Stimulated activated CD4-positive, alpha-beta T cell treated with anti-CD3 and anti-CD28 coated beads, Interleukin-1b, Interleukin-23, amount 100 ng/mL, for 24 hours (primary cell): ENCODE data around the gene TLDC2.
"Not testable (repeated sequence)": the region's sequence is repeated elsewhere in the genome, so short reads cannot be mapped to it uniquely, and the experiment has no call there.

Source experiments
- DNase-seq, 4 experiments: peaks; one replicate each; pipeline ENCODE4 v3.0.0-alpha.2; 2020; ENCODE audit warnings: low read depth in 4 of 4, low spot score in 1 of 4

Gene TLDC2

GRCh38 chr20:36875702-36876472, at the start of gene TLDC2:
TSS of gene TLDC2 (plus strand) at chr20:36876138. CDS start at chr20:36876175, 37 bp downstream.
- no peak for DNase-seq

GRCh38 chr20:36826554-36827244, 49.2 kb upstream of the TLDC2 start:
- no peak for DNase-seq

DNA sequence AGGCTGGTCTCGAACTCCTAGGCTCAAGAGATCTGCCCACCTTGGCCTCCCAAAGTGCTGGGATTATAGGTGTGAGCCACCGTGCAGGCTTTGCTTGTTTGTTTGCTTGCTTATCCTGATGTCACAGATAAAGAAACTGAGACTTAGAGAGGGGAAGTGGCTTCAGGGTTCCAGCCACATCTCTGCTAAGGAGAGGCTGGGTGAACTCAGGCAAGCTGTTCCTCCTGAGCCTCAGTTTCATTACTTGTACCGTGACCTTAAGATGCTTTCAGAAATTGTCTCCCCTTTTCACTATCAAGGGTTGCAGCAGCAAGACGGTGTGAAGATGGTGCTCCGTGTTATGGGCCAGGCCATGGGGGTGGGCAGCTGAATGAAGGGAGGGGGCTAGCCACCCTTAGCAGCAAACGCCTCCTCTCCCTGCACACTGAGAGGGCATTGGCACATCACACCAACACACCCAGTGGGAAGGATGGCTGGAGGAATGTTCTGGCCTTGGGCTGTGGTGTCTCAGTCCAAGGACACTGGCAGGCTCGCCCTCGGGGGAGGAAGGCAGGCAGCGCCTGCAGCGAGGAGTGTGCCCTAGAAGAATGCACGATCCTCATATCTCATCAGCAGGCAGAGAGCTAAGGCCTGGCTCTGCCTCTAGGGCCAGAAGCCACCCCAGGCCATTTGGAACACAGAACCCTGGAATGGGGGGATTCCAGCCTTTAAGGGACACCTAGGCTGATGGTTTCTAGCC, 48.2 kb upstream of the TLDC2 start:
- no peak for DNase-seq

DNA sequence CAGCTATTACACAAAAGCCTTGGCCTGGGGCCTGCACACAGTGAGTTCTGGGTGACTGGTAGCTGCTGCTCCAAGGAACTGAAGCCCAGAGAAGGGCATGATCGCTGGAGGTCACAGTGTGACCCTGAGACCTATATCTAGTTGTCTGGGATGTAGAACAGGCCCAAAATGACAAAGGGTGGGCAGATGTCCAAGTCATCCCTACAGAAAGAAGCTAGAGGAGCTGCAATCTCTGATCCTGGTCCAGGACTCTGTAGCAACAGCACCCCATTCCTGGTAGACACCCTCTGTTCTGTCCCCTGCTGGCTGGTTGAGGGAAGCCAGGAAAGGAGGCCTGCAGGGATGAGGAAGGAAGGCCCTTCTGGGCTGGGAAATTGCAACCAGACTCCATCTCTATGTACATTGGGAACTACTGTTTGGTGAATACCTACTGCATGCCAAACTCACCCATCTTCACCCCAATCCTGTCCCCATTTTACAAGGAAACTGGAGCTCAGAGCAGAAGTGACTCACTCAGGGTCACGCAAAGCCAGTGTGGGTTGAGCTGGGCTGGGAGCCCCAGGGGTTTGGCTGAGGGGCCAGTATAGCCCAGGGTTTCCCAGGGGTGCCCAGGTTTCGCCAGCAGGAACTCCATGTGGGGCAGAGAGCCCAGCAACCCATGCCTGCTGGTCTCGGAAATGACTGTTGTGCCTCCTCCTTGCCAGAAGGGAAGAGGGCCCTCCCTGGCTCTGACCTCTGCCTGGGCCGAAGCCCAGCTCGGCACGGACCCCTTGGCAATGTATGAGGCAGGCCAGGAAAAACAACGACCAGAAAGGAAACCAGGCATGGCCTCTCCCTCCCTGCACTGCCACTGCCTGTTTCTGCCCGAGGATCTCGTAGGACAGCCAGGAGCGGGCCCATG, 44.9 kb upstream of the TLDC2 start:
- DNase-seq, result no peak

DNA sequence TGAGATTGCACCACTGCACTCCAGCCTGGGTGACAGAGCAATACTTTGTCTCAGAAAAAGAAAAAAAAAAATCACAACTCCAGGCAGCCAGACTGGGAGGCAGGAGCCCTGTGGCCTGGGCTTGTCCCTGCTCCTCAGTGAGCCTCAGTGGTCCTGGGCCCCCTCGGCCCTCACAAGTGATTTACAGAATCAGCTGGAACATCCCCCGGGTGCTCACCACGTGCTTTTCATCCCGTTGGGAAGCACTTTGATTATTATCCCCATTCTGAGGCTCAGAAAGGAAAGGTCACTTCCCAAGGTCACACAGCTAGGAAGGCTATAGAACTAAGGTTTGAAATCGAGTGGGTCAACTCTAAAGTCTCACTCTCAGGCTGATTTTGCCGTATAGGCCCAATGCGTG, 43.1 kb upstream of the TLDC2 start:
- no peak for DNase-seq

GRCh38 chr20:36833275-36834020, 42.5 kb upstream of the TLDC2 start:
- no peak for DNase-seq

GRCh38 chr20:36835025-36835424, 40.9 kb upstream of the TLDC2 start:
- no peak for DNase-seq

DNA sequence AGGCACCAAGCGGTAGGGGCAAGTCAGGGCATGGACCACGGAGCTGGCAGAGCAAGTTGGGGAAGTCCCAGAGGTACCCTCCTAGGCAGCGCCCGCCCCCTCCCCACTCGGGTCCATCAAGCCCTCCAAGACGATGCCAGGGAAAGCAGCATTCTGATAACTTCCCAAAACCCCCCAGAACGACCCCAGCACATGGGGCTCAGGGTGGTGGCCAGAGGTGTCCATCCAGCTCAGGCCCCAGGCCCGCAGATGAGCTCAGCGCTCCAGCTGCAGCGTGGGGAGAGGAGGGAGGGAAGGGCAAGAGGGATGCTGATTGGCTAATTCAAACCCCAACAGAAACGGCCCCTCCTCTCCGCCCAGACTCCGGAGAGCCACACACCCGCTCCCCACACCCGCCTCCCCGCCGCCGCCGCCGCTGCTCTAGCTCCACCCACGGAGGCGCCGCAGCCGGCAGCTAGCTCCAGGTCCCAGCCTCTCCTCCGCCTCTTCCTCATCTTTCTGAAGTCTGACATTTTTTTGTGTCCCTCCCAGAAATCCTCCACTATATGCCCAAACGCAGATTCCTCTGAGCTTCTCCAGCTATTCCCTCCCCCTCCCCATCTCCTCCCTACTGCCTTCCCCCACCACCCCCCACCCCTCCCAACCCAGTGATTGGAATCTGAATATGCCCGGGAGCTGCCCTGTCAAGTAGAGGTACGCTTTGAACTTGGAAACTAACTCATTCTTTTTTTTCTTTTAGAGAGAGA, 40.3 kb upstream of the TLDC2 start:
- peak; percentile 47 to 84 (median 69) for DNase-seq

GRCh38 chr20:36836591-36837269, 39.2 kb upstream of the TLDC2 start:
- DNase-seq, result peak in 2 of 4 experiments; percentile 19 to 57

DNA sequence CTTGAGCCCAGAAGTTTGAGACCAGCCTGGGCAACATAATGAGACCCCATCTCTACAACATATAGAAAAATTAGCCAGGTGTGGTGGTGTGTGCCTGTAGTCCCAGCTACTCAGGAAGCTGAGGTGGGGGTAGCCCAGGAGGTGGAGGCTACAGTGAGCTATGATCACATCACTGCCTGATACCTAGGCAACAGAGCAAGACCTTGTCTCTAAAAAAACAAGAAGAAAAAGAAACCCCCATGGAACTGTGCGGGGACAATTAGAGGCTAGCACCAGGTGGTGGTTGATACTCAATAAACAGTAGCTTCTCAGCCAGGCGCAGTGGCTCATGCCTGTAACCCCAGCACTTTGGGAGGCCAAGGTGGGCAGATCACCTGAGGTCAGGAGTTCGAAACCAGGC, 37.6 kb upstream of the TLDC2 start:
- DNase-seq, result not testable (repeated sequence)

- DNase-seq, result no peak
These were observed 36.8 kb upstream of the TLDC2 start for GRCh38 chr20:36839150-36839549.

DNA sequence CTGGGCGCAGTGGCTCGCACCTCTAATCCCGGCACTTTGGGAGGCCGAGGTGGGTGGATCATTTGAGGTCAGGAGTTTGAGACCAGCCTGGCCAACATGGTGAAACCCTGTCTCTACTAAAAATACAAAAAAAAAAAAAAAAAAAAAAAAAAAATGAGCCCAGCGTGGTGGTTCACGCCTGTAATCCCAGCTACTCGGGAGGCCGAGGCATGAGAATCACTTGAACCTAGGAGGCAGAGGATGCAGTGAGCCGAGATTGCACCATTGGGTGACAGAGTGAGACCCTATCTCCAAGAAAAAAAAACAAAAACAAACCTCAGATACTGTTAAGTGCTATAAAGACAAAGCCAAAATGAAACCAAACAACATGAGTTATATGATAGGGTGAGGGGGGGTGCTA, 34.9 kb upstream of the TLDC2 start:
- DNase-seq, result not testable (repeated sequence)

GRCh38 chr20:36845288-36845971, 30.5 kb upstream of the TLDC2 start:
- DNase-seq, result no peak

DNA sequence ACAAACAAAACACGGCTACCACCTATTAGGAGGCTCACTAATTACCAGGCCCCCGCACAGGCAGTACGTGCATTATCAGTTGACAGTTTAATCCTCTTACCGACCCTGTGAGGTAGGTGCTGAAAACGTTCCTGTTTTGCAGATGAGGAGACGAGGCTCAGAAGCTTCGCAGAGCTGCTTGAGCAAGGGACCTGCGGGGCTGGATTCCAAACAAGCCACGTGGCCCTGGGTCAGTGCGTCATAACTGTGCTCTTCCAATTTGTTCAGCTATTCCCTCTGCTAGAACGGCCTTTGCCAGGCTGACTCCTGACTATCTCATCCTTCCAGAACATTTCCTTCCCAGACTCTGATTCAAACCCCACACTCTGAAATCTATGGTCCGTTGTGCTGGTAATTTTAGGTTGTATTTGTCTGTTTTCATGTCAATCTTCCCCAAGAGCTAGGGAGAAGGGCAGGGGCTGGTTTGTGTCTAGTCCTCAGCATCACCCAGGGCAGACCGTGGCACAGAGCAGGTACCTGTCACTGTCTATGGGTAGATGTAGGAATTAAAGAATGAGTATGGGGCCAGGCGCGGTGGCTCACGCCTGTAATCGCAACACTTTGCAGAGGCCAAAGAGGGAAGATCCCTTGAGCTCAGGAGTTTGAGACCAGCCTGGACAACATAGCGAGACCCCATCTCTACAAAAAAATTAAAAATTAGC, 28.8 kb upstream of the TLDC2 start:
- DNase-seq, result no peak

DNA sequence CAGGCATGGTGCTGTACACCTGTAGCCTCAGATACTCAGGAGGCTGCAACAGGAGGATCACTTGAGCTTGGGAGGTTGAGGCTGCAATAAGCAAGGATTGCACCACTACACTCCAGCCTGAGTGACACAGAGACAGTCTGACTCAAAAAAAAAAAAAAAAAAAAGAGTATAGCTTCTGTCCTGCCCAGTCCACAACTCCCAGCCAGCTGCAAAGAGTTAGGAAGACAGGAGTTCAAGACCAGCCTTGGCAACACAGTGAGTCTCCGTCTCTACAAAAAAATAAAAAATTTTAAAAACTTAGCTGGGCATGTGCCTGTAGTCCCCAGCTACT, 28.3 kb upstream of the TLDC2 start:
- DNase-seq, result no peak

- DNase-seq, result no peak
These were observed 27.8 kb upstream of the TLDC2 start for GRCh38 chr20:36848078-36848660.

- DNase-seq, result no peak
These were observed 27.3 kb upstream of the TLDC2 start for GRCh38 chr20:36848677-36849076.
